Fibroblast of skin of left biceps (primary cell): ENCODE results near the gene CLCN2.

Experiments used
- DNase-seq, 2 experiments: peaks; one replicate each; pipeline ENCODE4 v3.0.0-alpha.2; 2013; ENCODE audit warnings: low read depth in 2 of 2

CLCN2 gene

DNA sequence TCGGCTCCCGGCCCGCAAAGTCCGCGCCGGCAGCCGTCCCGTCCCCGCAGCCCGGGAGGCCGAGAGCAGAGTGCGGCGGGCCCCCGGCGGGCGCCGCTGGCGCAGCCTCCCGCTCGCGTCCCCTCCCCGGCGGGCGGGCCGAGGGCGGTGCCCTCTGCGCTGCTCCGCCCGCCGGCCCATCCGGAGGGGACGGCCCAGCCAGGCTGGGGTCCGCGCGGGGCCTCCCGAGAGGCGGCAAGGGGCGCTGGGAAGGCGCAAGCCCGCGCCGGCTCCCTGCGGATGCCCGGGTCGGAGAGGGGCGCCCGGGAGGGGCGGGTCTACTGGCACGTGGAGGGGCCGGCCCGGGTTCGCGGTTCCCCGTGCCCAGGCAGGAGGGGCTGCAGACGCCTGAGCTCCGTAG is at the start of gene CLCN2, which contains the start of gene POLR2H:
CLCN2 (minus strand) TSS at position 74 of the 400 bp plus-strand sequence. CDS start 126 bp downstream, outside the sequence.
POLR2H (plus strand) TSS at position 179 of the 400 bp plus-strand sequence. CDS start 1,783 bp downstream, outside the sequence.
- DNase-seq, result no peak

DNA sequence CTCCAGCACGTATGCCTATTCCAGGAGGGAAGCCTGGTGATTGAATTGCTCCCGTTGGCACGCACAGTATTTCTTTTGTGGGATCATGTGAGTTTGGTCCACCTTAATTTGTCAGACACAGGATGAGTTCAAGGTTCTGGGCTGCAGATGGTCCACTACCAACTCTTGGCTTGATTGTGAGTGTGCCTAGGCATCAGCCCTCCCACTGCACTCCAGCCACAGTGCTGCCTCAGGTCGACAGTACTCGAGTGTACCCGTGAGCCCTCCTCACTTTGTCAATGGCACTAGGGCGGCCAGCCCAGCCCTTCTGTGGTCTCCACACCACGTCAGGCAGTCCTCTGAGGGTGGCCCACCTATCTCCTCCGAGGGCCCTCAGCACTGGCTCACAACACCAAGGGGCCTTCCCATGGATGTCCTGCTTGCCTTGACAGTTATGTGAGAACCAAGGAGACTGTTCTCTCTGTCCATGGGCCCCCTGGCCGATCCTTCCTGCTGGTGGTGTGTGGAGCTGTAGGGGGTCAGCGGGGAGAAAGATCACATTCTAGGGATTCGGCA is 48.6 kb upstream of the CLCN2 start:
- no peak for DNase-seq

DNA sequence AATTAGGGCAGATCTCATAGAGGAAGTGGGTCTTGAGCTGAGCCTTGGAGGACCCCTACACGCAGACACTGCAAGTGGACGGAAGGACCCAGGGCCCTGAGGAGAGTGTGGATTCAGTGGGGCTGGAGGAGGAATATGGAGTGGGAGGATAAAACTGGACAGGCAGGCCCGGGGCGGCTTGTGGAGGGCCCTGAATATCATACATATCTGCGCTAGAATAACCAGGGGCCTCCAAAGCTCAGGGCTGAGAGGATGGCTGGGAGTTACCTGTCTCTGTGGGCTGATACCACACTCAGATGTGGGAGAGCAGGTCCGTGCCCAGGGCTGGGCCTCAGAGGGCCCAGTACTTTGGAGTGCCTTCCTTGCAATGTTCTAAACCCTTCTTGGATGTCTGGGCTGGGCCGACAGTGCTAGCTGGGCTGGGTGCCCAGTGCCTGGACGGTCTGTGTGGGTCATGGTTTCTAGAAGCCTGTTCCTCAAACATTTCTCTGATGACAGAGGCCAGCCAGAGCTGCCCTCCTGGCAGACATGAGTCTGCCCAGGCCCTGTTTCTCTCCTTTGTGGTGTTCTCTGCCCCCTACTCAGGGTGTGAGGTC is 48.0 kb upstream of the CLCN2 start:
- DNase-seq, result no peak

DNA sequence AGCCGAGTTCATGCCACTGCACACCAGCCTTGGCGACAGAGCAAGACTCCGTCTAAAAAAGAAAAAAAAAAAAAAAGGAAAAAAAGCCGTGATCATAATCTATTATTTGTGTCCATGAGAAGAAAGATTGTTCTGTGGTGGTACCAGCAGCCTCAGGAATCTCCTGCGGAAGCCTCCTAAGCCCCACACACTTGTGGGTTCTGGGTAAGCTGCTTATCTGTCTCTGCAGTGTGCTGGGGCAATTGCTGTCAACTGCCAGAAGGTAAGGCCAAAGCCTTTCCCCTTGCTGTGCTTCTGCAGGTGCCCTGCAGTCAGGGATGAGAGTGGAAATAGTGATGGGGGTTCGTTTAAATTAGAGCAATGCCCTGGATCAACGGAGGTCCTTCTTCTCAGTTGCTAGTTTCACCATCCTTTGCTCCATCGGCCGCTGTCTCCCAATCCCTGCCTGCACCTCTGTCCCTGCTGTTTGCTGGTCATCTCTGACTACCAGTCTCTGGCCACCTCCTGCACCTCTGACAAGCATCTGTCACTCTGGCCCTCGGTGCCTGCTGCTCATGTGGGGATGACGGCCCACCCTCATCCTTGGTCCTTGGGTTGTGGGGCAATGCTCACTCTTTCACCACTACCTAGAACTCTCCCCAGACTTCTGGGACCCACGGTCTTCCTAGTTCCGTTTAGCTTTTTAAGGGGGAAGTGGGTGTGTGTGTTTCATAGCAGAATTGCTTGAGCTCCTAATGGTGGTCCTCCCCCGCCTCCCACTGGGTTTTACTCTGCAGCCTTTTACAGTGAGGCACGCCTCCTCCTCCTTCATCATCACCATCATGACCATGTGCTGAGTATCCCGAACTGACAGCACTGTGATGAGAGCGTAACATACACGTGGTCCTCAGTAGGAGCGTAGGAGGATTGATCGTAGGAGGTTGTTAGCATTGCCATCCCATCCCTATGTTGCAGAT is 43.9 kb upstream of the CLCN2 start:
- no peak for DNase-seq

DNA sequence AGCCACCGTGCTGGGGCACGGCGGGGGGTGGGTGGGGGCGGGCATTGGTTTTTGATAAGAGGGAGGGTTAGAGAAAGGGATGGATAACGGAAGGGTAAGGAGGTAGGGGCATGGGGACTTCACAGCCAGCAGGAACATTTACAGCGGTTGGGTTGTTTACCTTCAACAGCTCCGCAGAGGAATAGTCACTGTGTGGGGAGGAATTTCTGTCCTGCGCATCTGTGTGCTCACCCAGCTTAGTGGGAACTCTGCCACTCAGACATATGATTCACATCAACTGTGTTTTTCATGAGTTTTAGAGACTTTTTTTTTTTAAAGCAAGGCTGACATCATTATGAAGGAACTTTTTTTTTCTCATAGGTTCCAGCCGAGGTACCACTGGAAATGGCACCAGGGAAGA is 38.0 kb upstream of the CLCN2 start:
- DNase-seq, result peak; percentile 83

DNA sequence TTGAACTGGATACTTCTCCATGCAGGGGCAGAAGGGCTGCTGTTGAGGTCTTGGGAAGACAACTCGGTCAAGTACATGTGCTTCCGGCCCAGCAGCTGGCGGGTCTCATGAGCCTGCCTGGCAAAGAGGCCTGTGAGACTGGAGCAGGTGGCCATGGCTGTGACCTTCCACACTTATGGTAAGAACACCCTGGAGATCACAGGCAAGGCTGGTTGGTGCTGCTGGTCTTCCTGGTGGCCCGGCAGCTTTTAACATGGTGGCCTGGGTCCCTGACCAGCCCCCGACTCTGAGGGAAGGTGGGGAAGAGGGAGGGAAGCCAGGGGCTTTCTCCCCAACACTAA is 33.9 kb upstream of the CLCN2 start:
- DNase-seq, result no peak

DNA sequence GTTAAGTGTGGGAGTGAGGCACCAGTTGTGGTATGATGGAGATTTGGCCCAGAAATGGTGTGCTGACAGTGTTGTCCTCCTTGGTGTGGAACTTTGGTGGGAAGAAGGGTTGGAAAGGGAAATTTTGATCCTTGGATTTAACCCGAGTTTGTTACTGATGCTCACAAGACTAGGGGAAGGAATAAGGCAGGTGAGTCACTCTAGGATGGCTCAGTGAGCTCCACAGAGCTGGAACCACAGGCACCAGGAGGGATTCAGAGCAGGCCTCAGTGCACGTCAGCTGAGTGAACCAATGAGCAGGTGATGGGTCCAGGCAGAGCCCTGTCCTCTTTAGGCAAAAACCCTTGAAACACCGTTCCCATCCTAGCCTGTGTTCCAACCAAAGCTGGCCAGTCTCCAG is 29.9 kb upstream of the CLCN2 start:
- no peak for DNase-seq

DNA sequence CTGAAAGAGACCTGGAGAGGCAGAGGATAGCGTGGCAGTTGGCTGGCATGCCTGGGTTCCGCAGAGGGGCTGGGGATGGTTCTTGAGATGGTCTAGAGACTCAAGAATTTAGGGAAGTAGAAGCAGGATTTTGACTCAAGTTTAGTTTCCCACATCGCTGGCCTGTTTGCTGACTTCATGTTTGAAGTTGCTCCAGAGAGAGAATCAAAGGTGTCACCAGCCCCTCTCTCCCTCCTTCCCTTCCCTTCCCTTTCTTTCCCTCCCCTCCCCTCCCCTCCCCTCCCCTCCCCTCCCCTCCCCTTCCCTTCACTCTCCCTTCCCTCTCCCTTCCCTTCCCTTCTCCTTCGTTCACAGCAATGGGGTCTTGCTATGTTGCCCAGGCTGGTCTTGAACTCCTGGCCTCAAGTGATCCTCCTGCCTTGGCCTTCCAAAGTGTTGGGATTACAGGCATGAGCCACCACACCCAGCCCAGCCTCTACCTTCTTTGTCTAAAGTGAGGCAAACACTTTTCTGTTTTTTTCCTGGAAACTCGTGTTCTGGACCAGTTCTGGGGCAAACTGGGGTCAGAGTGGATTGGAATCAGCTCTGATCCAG is 28.6 kb upstream of the CLCN2 start:
- no peak for DNase-seq

DNA sequence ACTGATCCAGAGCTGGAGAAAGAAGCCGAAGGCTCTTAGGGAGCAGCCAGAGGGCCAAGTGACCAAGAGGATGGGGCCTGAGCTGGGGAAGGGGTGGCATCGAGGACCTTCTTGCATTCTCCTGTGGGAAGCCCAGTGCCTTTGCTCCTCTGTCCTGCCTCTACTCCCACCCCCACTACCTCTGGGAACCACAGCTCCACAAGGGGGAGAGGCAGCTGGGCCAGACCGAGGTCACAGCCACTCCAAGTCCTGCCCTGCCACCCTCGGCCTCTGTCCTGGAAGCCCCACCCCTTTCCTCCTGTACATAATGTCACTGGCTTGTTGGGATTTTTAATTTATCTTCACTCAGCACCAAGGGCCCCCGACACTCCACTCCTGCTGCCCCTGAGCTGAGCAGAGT is 28.0 kb upstream of the CLCN2 start:
- no peak for DNase-seq

DNA sequence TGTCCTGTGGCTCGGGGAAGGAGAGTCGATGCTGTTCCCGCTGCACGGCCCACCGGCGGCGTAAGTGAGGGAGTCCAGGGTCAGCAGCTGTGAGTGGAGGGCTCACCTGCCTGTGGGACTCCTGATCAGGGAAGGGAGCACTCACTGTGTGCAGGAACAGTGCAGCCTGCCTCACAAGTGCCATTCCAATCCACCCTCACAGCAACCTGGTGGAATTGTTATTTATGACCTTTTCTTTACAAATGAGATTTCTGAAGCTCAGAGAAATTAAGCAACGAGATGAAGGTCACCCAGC is 27.5 kb upstream of the CLCN2 start:
- DNase-seq, result no peak

DNA sequence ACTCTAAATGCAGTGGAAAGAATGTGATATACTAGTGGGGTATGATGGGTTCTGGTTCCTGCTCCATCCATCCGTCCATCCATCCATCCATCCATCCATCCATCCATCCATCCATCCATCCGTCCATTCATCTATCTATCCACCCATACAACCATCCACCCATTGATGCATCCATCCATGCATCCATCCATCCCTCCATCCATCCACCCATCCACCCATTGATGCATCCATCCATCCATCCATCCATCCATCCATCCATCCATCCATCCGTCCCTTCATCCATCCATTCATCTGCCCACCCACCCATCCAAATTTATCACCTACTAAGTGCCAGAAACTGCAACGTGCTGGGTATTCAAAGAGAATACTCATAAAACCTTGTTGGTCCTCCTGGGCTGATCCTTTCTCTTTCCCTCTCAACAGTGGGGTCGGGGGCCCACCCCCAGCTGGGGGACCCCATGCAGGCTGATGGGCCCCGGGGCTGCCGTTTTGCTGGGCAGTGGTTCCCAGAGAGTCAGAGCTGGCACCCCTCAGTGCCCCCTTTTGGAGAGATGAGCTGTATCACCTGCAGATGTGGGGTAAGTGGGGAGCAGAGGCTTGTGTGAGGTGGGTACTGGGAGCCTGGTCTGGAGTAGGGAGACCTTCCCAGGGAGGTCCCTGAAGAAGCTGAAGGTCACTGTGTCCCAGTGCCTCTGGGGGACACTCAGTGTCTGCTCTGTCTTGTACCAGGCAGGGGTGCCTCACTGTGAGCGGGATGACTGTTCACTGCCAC is 26.9 kb upstream of the CLCN2 start:
- DNase-seq, result no peak

DNA sequence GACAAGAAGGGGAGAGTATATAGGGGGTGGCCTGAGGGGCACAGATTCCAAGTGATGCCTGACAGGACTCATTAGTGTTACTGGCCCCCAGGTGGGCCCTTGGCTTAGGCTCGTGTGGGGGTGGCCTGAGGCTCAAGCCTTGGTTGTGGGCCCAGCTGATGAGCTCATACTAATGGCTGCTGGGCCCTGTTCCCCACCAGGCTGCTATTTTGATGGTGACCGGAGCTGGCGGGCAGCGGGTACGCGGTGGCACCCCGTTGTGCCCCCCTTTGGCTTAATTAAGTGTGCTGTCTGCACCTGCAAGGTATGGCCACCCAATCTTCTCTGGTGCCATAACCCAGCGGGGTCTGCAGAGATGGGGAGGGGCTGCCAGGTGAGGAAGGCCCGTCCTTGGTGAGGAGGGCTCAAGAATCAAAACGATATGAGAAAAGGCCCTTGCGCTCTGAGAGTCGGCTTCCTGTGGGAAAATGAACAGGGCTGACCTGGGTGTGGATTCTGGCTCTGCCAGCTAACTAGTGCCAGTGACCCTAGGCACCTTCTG is 25.8 kb upstream of the CLCN2 start:
- no peak for DNase-seq

DNA sequence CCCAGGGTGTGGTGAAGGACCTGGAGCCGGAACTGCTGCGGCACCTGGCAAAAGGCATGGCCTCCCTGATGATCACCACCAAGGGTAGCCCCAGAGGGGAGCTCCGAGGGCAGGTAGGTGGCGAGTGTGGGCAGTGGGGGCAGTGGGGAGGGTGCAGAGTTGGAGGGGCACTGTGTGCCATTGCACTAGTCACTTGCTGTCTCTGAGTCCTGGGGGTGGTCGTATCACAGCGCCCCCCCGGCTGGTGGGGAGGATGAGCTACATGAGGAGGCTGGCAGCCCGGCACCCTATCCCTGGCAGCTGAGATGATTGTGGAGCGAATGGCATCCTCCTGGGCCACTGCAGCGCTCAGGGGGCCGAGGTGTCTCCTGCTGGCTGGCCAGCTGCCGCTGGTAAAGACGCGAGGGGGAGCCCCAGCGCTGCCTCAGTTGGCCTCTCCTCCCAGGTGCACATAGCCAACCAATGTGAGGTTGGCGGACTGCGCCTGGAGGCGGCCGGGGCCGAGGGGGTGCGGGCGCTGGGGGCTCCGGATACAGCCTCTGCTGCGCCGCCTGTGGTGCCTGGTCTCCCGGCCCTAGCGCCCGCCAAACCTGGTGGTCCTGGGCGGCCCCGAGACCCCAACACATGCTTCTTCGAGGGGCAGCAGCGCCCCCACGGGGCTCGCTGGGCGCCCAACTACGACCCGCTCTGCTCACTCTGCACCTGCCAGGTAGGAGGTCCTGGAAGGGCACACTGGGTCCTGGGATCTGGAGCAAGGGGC is 24.8 kb upstream of the CLCN2 start:
- no peak for DNase-seq

DNA sequence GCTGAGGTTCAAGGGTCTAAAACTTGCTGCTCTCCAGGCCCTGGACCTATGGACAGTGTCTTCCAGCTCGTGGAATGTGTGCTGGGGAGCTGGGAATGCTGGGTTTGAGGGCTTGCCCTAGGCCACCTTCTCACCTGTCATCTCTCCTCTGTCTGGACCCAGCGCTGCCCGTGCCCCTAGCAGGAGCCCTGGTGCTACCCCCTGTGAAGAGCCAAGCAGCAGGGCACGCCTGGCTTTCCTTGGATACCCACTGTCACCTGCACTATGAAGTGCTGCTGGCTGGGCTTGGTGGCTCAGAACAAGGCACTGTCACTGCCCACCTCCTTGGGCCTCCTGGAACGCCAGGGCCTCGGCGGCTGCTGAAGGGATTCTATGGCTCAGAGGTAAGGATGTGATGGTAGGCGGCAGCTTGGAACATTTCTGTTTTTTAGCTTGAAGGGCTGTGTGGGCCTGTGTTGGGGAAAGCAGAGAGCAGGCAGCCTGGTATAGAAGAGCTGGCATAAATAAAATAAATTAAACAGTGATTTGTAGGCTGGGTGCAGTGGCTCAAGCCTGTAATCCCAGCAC is 23.5 kb upstream of the CLCN2 start:
- DNase-seq, result no peak

DNA sequence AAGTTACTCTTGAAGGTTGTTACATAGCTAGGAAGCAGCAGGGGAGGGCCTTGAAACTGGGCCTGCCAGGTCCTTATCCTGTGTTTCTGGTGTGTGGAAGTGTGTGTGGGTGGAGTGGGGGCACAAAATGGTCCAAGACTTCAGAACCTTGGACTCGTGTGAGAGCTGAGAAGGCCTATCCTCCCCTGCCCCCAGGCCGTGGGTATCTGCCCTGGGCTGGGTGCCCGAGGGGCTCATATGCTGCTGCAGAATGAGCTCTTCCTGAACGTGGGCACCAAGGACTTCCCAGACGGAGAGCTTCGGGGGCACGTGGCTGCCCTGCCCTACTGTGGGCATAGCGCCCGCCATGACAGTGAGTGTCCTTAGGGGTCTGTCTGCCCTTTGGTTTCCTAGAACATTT is 22.9 kb upstream of the CLCN2 start:
- no peak for DNase-seq

DNA sequence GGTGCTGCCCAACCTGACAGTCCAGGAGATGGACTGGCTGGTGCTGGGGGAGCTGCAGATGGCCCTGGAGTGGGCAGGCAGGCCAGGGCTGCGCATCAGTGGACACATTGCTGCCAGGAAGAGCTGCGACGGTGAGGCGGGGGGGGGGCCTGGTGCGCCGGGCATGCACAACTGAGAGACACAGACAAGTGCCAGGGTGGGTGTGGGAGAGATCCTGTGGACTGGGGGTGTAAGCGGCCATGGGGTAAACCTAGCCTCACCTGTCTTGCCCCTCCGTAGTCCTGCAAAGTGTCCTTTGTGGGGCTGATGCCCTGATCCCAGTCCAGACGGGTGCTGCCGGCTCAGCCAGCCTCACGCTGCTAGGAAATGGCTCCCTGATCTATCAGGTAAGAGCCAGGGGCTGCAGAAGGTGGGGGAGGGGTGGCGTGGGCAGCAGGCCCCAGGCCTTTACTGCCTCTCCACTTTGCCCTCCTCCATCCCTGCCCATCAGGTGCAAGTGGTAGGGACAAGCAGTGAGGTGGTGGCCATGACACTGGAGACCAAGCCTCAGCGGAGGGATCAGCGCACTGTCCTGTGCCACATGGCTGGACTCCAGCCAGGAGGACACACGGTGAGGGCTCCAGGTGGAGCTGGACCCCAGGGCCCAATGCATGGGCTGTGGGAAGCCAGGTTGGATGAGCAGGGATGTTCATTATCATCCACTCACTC is 21.8 kb upstream of the CLCN2 start:
- no peak for DNase-seq

DNA sequence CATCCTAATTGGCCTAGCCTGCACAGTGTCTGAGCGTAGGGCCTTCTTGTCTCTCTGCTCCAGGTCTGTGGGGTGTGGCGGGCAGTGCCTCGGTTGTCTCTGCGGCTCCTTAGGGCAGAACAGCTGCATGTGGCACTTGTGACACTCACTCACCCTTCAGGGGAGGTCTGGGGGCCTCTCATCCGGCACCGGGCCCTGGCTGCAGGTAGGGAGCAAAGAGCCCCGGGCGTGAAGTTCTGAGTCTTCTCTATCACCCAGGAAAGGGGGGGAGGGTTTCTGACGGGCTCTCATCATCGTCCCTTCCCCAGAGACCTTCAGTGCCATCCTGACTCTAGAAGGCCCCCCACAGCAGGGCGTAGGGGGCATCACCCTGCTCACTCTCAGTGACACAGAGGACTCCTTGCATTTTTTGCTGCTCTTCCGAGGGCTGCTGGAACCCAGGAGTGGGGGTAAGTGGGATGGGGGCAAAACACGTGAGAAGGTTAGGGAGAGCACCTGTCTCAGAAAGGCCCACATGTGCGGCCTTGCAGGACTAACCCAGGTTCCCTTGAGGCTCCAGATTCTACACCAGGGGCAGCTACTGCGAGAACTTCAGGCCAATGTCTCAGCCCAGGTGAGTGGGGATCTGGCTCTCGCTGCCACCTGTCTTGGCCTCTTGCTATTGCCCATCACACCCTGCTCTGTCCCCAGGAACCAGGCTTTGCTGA is 21.1 kb upstream of the CLCN2 start:
- DNase-seq, result no peak

DNA sequence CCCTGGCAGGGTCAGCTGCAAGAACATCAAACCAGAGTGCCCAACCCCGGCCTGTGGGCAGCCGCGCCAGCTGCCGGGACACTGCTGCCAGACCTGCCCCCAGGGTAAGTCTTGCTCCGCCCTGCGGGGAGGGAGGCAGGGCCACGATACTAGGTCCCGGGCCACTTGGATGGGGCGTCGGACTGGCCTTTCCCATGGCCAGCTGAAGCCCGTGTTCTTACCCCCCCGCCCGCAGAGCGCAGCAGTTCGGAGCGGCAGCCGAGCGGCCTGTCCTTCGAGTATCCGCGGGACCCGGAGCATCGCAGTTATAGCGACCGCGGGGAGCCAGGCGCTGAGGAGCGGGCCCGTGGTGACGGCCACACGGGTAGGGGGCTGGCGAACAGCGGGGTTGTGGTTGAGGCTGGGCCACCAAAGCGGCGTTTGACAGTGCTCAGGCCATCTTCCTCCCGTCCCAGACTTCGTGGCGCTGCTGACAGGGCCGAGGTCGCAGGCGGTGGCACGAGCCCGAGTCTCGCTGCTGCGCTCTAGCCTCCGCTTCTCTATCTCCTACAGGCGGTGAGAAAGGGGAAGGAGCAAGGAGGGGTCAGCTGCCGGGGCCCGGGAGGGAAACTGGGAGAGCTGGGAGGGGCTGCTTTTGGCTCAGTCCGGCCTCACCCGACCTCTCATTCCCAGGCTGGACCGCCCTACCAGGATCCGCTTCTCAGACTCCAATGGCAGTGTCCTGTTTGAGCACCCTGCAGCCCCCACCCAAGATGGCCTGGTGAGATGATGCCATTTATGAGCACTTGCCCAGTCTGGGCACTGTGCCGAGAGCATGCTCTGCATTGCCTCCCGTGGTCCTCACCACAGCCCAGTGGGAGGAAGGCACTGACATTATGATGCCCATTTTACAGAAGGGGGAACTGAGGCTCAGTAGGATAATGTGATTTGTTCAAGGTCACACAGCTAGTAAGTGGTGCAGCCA is 20.1 kb upstream of the CLCN2 start:
- DNase-seq, result no peak
